ENCODE measurements around the gene ALDH7A1.

Gene ALDH7A1

DNA sequence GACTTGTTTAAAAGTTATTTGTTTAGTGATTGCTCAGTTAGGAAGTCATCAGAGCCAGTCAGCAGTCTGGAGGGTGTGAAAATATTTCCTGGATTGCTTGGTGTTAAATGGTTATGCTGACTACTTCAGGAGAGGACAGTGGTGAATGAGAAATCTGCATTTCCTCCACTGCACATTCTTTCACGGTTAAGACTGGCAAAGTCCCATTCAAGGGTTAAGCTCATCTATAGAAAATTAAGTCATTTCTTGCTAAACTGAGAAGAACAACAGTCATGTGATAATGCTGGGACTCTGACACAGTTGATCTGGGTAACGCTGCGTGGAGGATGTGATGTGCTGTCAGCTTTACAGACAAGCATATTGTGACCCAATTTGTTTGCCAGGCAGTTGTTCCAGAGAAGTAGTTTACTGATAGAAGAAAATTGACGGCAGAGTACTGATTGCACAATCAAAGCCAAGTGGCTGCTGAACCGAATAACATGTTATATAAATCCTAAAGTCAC lies 91.4 kb downstream of the ALDH7A1 start:
- DNase-seq: peak; percentile 6 to 21

DNA sequence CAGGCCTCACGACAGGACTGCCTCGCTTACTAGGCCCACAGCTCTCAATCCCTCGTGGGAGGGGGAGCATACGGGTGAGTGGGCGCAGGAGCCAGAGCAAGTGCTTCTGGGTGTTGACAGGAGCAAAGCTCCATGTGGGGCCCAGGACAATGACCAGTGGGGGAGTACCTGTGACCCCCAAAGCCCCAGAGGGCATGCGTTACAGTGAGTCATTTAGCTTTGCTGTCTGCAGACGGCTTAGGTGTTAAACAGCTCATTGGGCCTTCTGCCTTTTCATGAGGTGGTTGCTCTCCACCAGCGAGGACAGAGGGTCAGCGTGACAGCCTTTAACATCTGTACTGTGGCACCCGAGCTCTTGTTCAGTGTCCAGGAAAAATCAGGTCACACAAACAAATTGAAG lies 93.6 kb downstream of the ALDH7A1 start:
- DNase-seq: no peak

DNA sequence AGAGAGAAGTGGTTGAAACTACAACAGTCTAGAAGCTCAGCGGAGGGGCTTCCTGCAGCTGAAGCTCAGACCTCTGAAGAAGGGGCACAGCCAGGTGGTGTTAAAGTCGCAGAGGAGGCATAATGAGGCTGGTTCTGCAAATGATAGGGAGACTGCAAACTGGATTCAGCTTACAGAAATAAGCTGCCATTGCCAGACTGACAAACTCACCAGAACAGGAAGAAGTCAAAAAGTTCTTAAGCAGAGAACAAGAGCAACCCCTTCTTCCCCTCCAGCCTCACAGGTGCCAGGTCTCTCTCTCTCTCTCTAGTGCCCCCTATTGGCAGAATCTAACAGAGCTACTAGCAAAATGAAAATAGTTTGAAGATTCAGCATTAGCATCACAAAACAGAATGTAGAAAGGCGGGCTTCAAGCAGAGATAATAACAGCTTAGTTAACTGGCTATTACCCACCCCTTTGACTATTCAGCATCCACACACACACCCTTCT lies 95.1 kb downstream of the ALDH7A1 start:
- peak; percentile 15 to 70 for DNase-seq

DNA sequence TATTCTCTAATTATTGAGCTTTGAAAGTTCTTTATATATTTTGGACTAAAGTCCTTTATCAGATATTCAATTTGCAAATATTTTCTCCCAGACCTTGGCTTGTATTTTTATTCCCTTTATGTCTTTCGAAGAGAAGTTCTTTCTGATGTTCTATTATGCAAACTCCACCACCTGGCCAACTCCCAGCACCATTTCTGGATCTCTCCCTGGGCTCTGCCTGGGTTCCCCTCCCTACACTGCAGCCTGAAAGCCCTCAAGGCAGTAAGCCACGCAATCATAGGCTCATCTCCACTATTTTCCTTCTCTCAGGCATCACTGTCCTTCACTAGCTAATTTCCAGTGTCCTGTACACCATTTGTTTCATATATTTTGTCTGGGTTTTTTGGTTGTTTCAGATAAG lies 95.7 kb downstream of the ALDH7A1 start:
- DNase-seq: no peak

DNA sequence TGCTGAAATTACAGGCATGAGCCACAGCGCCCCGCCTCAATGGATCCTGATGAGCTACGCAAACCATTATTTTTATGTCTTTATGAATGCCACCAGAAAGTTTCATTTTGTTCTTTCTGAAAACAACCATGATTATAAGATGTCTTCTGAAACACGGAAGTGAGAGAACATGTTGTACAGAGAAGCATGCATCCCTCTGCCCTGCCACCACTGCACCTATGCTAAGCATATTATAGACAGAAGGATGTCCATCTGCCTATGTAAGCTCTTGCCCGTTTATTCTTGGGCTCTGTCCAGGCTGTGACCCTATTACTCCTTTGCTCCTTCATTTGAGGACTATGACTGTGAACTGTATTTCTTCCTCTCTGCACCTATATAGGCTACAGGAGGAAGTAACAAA lies 97.5 kb downstream of the ALDH7A1 start:
- DNase-seq: no peak

DNA sequence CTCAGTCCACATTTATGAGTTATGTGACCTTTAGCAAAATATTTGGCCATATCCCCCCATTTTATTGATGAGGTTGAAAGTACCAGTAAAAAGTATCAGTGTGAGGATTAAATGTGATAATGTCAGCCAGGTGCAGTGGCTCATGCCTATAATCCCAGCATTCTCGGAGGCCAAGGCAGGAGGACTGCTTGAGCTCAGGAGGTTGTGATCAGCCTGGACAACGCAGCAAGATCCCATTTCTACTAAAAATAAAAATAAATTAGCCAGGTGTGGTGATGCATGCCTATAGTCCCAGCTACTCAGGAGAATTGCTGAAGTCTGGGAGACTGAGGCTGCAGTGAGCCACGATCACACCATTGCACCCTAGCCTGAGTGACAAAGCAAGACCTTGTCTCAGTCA lies 100.6 kb downstream of the ALDH7A1 start:
- no peak for DNase-seq

DNA sequence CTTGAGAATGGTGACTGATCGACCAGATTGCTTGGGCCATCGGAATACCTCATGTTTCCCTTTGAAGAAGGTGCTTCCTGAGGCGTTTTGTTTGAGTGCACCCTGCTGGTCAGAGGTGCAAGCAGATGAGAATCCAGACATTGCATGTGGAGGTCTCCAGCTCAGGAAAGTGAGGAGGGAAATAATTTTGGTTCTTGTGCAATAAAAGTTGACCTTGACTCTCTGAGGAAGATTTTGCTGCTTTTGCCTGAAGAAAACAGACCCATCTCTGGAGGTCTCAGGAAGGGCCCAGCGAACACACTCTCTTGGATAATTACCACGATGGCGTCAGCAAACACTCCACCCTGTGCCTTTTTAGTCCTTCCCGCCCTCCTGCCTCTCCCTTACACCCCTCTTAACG lies 102.1 kb downstream of the ALDH7A1 start:
- DNase-seq: no peak

DNA sequence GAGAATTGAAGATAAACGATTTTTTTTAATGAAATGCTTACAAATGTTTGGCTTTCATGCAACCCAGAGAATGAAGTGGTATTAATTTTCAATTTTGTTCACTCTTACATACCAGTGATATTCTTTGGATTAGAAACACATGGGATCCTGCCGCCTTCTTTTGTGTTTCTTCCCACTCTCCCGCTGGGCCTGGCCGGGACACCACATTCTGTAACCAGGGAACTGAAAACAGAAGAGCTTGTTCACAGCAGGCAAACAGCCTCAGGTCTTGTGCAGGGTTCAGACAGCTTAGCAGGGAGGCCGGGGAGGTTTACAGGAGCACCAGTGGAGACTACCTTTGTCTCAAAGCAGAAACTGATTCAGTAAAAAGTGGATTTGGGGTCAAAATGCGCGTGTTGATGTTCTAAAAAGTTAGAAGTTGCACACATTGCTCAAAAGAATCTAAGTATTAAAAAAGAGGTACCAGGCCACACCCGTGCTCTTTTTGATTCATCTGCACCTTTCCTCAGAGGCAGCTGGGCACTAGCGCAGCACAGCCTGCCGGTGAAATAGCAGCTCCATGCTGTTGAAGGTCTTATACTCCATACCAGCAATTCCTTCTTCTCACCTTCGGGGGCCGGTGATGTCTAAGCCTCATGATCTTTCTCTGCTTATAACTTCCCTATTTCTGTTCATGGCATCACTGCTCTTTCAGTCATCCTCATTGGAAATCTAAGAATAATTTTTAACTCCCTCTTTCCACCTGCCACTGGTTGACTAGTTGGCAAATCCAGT lies 104.7 kb downstream of the ALDH7A1 start:
- no peak for DNase-seq

DNA sequence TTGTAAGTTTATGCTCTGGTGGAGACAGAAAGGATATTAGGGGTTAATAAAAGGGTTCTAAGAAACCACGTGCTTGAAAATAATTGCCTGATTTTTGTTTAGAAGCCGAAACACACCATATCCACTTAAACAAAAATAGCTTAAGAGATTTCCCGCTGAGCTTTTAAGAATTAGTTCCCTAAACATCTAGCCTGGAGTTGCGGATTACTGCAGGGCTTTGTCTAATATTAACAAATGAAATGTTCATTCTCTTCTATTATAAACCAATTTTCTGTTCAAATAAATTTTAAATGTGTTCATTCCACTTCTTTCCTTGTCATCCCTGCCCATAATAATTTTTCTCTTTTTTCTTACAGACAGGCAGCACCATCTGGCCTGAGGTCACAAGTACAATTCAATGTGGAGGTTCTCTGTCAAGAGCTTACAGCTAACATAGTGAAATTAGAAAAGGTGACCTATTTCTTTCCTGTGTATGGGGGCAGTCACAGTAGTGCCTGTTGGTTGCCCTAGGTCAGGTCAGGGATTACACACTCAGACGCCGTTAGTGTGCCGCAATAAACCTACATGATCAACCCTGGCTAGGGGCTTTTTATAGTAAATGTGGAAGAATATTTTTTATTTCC lies 106.5 kb downstream of the ALDH7A1 start:
- DNase-seq: no peak

DNA sequence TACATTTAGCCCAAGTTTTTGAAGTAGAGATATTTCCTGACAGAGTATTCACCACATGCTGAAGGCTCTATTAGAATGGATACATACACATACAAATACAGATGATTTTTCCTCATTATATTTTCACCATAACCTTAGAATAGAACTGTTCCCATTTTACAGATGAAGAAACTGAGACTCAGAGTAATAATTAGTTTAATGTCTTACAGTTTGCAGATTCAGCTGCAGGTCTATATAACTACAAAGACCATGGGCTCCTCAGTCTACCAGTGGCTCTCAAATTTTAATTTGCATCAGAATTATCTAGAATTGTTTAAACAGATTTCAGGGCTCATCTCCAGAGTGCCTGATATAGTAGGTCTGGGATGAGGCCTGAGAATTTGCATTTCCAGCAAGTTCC lies 107.4 kb downstream of the ALDH7A1 start:
- DNase-seq: no peak

DNA sequence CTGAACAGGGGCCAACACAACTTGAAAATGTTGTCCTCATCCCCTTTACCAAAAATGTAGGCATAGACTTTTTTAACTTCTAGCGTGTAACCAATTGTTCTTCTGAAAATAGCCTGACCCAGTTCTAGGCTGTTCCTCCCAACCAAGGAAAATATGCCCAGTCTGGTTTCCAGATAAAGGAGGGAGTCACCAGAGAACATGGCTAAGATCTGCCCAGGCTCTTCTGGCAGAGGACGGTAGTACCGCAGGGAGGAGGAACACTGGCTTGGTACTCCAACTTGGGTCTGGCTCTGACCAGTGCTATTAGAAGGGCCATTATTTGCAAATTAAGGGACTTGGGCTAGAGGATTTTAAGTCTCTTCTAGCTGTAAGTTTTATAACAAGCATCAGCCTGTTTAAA lies 108.7 kb downstream of the ALDH7A1 start:
- no peak for DNase-seq

DNA sequence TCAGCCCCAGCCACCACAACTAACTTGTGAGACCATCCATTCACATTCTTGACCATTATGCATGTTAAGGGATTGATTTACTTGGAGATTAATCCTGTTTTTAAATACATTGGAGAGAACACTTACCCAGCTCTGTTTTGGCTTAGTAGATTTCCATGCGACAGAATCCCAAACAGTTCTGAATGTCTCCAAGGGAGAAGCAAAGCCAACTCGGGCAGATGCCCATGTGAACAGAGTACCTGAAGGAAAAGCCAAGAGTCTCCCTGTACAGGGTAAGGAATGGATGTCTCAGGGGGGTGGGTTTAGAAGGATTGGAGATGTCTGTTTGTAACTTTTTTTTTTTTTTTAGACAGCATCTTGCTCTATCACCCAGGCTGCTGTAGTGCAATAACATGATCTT lies 110.8 kb downstream of the ALDH7A1 start:
- no peak for DNase-seq

DNA sequence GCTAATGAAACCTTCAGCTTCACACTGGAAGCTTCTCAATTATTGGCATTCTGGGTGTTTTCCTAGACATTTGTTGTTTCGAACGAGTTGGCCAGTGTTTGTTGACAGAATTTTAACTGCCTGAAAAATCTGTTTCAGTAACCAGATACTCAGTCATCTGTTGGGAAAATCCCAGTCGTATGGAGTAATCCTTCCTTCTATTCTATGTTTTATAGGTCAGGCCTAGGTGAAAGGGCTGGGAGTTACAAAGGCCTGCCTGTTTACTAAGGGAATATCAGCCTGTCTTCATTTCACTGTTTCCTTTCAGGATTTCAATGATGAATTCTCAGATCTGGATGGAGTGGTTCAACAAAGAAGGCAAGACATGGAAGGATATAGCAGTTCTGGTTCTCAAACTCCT lies 111.9 kb downstream of the ALDH7A1 start:
- no peak for DNase-seq

DNA sequence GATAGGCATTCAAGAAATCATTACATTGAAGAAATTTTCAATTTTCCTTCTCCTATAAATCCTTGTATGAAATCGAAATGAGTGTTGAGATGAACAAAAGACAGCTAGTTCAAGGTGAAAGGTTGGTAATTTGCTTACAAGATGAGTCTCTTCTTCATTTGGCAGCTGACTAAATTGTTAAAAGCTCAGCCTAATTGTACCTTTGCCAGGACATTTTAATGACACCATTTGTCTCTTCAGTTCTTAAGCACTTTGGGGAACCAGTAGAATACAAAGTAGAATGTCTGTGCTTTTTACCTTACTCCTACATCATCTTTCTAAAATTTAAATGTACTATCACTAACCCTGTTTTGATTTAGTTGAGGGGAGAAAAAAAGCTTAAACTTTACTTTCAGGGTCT lies 112.4 kb downstream of the ALDH7A1 start:
- DNase-seq: no peak

DNA sequence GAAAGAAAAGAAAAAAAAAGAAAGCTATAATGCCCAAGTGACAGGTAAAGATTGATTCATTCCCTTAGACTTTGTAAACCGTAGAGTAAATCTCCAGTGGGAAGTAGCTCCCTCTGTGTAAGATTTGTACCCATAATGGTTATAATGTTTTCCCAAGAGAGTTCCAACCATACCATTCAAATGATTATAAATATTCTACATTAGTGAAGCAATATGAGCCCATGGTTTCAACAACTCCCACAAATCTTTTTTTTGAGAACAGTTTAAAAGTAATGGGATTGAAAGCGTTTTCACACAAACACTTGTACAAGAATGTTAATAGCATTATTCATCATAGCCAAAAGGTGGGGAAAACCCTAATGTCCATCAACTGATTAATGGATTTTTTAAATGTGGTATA lies 113.8 kb downstream of the ALDH7A1 start:
- DNase-seq: no peak
